HEK293 (cell line): ENCODE data around the gene KDM4C.

ENCODE experiments used
- CTCF ChIA-PET: fragments of 350-600 bp; formaldehyde crosslinking; extraction: SDS; loops from one replicate; lab custom pipeline; 2021; ENCODE audit warnings: antibody characterized with exemption; lab: Yijun Ruan, JAX
- POLR2A ChIA-PET: fragments of 300-600 bp; formaldehyde crosslinking; extraction: SDS; loops from one replicate; lab custom pipeline; 2020; ENCODE audit warnings: antibody characterized with exemption, inconsistent platforms; lab: Yijun Ruan, JAX
- H3K27ac ChIP-seq: fragments of 200-500 bp; sonication (Bioruptor generic); 2 replicates; pipeline ENCODE4 v1.5.1; 2014; ENCODE audit warnings: low read depth, low read length, control low read depth, inconsistent platforms; ENCODE audit errors: extremely low read depth
- H3K36me3 ChIP-seq, 2 experiments: fragments of 200-500 bp in 1 of 2; sonication (Bioruptor generic) in 1 of 2; 1 replicate in 1 of 2; 2 replicates in 1 of 2; pipeline ENCODE4 v1.5.1; 2014 to 2017; ENCODE audit warnings: inconsistent platforms in 2 of 2, low read length in 2 of 2; ENCODE audit not compliant: control insufficient read depth in 2 of 2, insufficient read depth in 1 of 2
- H3K4me1 ChIP-seq: fragments of 200-500 bp; sonication (Bioruptor generic); 2 replicates; pipeline ENCODE4 v1.5.1; 2014; ENCODE audit warnings: mild to moderate bottlenecking, low read length, inconsistent platforms; ENCODE audit not compliant: control insufficient read depth, insufficient read depth
- H3K4me3 ChIP-seq: 2 replicates; pipeline ENCODE4 v1.5.1; 2011; ENCODE audit warnings: low read depth, mild to moderate bottlenecking, control low read depth, low read length, moderate library complexity
- H3K9me3 ChIP-seq: fragments of 200-500 bp; sonication (Bioruptor generic); 2 replicates; pipeline ENCODE4 v1.5.1; 2014; ENCODE audit warnings: low read depth, low read length, inconsistent platforms; ENCODE audit not compliant: control insufficient read depth, insufficient read depth
- HOXC10 ChIP-seq: sonication (generic); formaldehyde crosslinking; IDR thresholded peaks from 2 replicates; pipeline ENCODE4 v1.8.1; 2023; ENCODE audit warnings: mild to moderate bottlenecking, missing genetic modification reagents
- IKZF3 ChIP-seq: fragments of 450-650 bp; IDR thresholded peaks from 2 replicates; pipeline ENCODE4 v1.5.0; 2018; ENCODE audit warnings: missing biosample characterization, mild to moderate bottlenecking, missing genetic modification characterization, moderate library complexity
- PATZ1 ChIP-seq: fragments of 450-650 bp; formaldehyde crosslinking; IDR thresholded peaks from 2 replicates; pipeline ENCODE4 v1.5.1; 2016; ENCODE audit warnings: missing biosample characterization, missing genetic modification characterization
- PBX3 ChIP-seq: sonication (generic); formaldehyde crosslinking; IDR thresholded peaks from 2 replicates; pipeline ENCODE4 v1.8.1; 2022; ENCODE audit warnings: mild to moderate bottlenecking, moderate library complexity, missing genetic modification reagents
- PRDM1 ChIP-seq: fragments of 450-650 bp; formaldehyde crosslinking; IDR thresholded peaks from 2 replicates; pipeline ENCODE4; 2016; ENCODE audit warnings: missing biosample characterization, missing genetic modification characterization
- RBAK ChIP-seq: fragments of 450-650 bp; formaldehyde crosslinking; IDR thresholded peaks from 2 replicates; pipeline ENCODE4 v1.5.1; 2016; ENCODE audit warnings: missing biosample characterization, missing genetic modification characterization
- SALL2 ChIP-seq: fragments of 450-650 bp; formaldehyde crosslinking; IDR thresholded peaks from 2 replicates; pipeline ENCODE4 v1.5.0; 2017; ENCODE audit warnings: missing biosample characterization, mild to moderate bottlenecking, missing genetic modification characterization, borderline replicate concordance
- SCRT1 ChIP-seq: fragments of 450-650 bp; formaldehyde crosslinking; IDR thresholded peaks from 2 replicates; pipeline ENCODE4 v1.5.1; 2016; ENCODE audit warnings: missing biosample characterization, missing genetic modification characterization, borderline replicate concordance
- SETDB1 ChIP-seq: IDR thresholded peaks from one replicate; pipeline ENCODE4 v1.6.1; 2017; ENCODE audit warnings: mild to moderate bottlenecking, low read length, moderate library complexity, mixed read lengths; ENCODE audit not compliant: insufficient read length
- ZNF112 ChIP-seq: fragments of 450-650 bp; formaldehyde crosslinking; IDR thresholded peaks from 2 replicates; pipeline ENCODE4 v1.5.0; 2017; ENCODE audit warnings: missing biosample characterization, missing genetic modification characterization
- ZNF121 ChIP-seq: fragments of 450-650 bp; formaldehyde crosslinking; IDR thresholded peaks from 2 replicates; pipeline ENCODE4 v1.5.1; 2016; ENCODE audit warnings: missing biosample characterization, missing genetic modification characterization
- ZNF140 ChIP-seq: fragments of 450-650 bp; formaldehyde crosslinking; IDR thresholded peaks from 2 replicates; pipeline ENCODE4 v1.5.1; 2016; ENCODE audit warnings: missing biosample characterization, missing genetic modification characterization
- ZNF174 ChIP-seq: fragments of 450-650 bp; formaldehyde crosslinking; IDR thresholded peaks from 2 replicates; pipeline ENCODE4 v1.5.0; 2017; ENCODE audit warnings: missing biosample characterization, mild to moderate bottlenecking, missing genetic modification characterization
- ZNF175 ChIP-seq: fragments of 450-650 bp; formaldehyde crosslinking; IDR thresholded peaks from 2 replicates; pipeline ENCODE4 v1.5.1; 2016; ENCODE audit warnings: missing biosample characterization, missing genetic modification characterization
- ZNF19 ChIP-seq: fragments of 450-650 bp; formaldehyde crosslinking; IDR thresholded peaks from 2 replicates; pipeline ENCODE4; 2016; ENCODE audit warnings: missing biosample characterization, missing genetic modification characterization, low read depth
- ZNF239 ChIP-seq: fragments of 450-650 bp; formaldehyde crosslinking; IDR thresholded peaks from 2 replicates; pipeline ENCODE4 v1.5.1; 2016; ENCODE audit warnings: missing biosample characterization, missing genetic modification characterization
- ZNF248 ChIP-seq: fragments of 450-650 bp; formaldehyde crosslinking; IDR thresholded peaks from 2 replicates; pipeline ENCODE4 v1.5.1; 2017; ENCODE audit warnings: missing biosample characterization, missing genetic modification characterization
- ZNF350 ChIP-seq: fragments of 450-650 bp; formaldehyde crosslinking; IDR thresholded peaks from 2 replicates; pipeline ENCODE4 v1.5.0; 2017; ENCODE audit warnings: missing biosample characterization, mild to moderate bottlenecking, missing genetic modification characterization
- ZNF433 ChIP-seq: fragments of 450-650 bp; formaldehyde crosslinking; IDR thresholded peaks from 2 replicates; pipeline ENCODE4 v1.5.1; 2016; ENCODE audit warnings: missing biosample characterization, missing genetic modification characterization, low read depth
- ZNF501 ChIP-seq: fragments of 450-650 bp; formaldehyde crosslinking; IDR thresholded peaks from 2 replicates; pipeline ENCODE4 v1.5.1; 2016; ENCODE audit warnings: missing biosample characterization, missing genetic modification characterization
- ZNF600 ChIP-seq: fragments of 450-650 bp; formaldehyde crosslinking; IDR thresholded peaks from 2 replicates; pipeline ENCODE4 v1.5.1; 2016; ENCODE audit warnings: missing biosample characterization, missing genetic modification characterization
- ZNF610 ChIP-seq: fragments of 450-650 bp; formaldehyde crosslinking; IDR thresholded peaks from 2 replicates; pipeline ENCODE4 v1.5.1; 2016; ENCODE audit warnings: missing biosample characterization, missing genetic modification characterization, borderline replicate concordance
- ZNF624 ChIP-seq: fragments of 450-650 bp; formaldehyde crosslinking; IDR thresholded peaks from 2 replicates; pipeline ENCODE4 v1.5.1; 2017; ENCODE audit warnings: missing biosample characterization, missing genetic modification characterization
- ZNF626 ChIP-seq: fragments of 450-650 bp; sonication (Bioruptor Pico); formaldehyde crosslinking; IDR thresholded peaks from 2 replicates; pipeline ENCODE4 v1.5.1; 2018; ENCODE audit warnings: missing biosample characterization, missing genetic modification characterization, inconsistent platforms
- ZNF768 ChIP-seq: fragments of 450-650 bp; formaldehyde crosslinking; IDR thresholded peaks from 2 replicates; pipeline ENCODE4 v1.5.1; 2018; ENCODE audit warnings: missing biosample characterization, mild to moderate bottlenecking, missing genetic modification characterization
- ZNF791 ChIP-seq: fragments of 450-650 bp; formaldehyde crosslinking; IDR thresholded peaks from 2 replicates; pipeline ENCODE4 v1.5.1; 2016; ENCODE audit warnings: missing biosample characterization, missing genetic modification characterization
- ZNF837 ChIP-seq: fragments of 450-650 bp; formaldehyde crosslinking; IDR thresholded peaks from 2 replicates; pipeline ENCODE4 v1.5.1; 2016; ENCODE audit warnings: missing biosample characterization, missing genetic modification characterization
- ZSCAN16 ChIP-seq: fragments of 450-650 bp; formaldehyde crosslinking; IDR thresholded peaks from 2 replicates; pipeline ENCODE4 v1.5.1; 2016; ENCODE audit warnings: missing biosample characterization, missing genetic modification characterization
- ZSCAN30 ChIP-seq: fragments of 450-650 bp; IDR thresholded peaks from 2 replicates; pipeline ENCODE4 v1.5.1; 2018; ENCODE audit warnings: missing biosample characterization, mild to moderate bottlenecking, missing genetic modification characterization, moderate library complexity

The KDM4C gene

GRCh38 chr9:6926436-6926835, 168.7 kb downstream of the KDM4C start:
- ChIA-PET CTCF (interaction anchor here (0.7 kb wide), 2 partner anchors 17 to 156 kb away, joined by 3 to 4 read pairs; no protein-coding TSS in a partner anchor), POLR2A (no interaction called here)
- no peak overlapping the region for H3K4me3 ChIP-seq
- no peak for TF ChIP-seq ZNF433 (tag by site-specific recombination)
- no peak for TF ChIP-seq ZSCAN16 (tag by site-specific recombination)
- no peak for TF ChIP-seq RBAK (tag by site-specific recombination)
- no peak for TF ChIP-seq ZNF140 (tag by site-specific recombination)
- no peak for TF ChIP-seq ZNF175 (tag by site-specific recombination)
- no peak for TF ChIP-seq ZNF768 (tag by site-specific recombination)
- H3K9me3 ChIP-seq = no peaks in the 10 kb centered on the region
- H3K27ac ChIP-seq = no peak overlapping the region
- H3K4me1 ChIP-seq = no peaks in the 10 kb centered on the region
- H3K36me3 ChIP-seq = no peaks in the 10 kb centered on the region

GRCh38 chr9:6927838-6928237, 170.1 kb downstream of the KDM4C start:
- no peaks in the 10 kb centered on the region for H3K9me3 ChIP-seq
- TF ChIP-seq PBX3 (CRISPR knock-in tag) = no peak
- no peak for TF ChIP-seq ZNF121 (tag by site-specific recombination)
- no peak for TF ChIP-seq ZNF837 (tag by site-specific recombination)
- no peak for TF ChIP-seq PRDM1 (tag by site-specific recombination)
- TF ChIP-seq ZNF112 (tag by site-specific recombination) = no peak
- TF ChIP-seq HOXC10 (CRISPR knock-in tag) = no peak
- TF ChIP-seq ZNF624 (tag by site-specific recombination) = no peak
- TF ChIP-seq, all 188 proteins: peak for 0
- ChIA-PET POLR2A (no interaction called here), CTCF (no interaction called here)
- Histone ChIP-seq H3K4me1 (no peaks in the 10 kb centered on the region), H3K4me3 (no peak overlapping the region), H3K27ac (no peak overlapping the region), H3K36me3 (no peaks in the 10 kb centered on the region)

GRCh38 chr9:6928863-6929262, 171.1 kb downstream of the KDM4C start:
- no peak for TF ChIP-seq ZNF248
- no peak for TF ChIP-seq ZNF174 (tag by site-specific recombination)
- no peak for TF ChIP-seq HOXC10 (CRISPR knock-in tag)
- no peak for TF ChIP-seq SCRT1 (tag by site-specific recombination)
- no peak for TF ChIP-seq ZNF600 (tag by site-specific recombination)
- TF ChIP-seq ZNF610 (tag by site-specific recombination) = no peak
- no peak for TF ChIP-seq ZNF626 (tag by site-specific recombination)
- TF ChIP-seq ZNF19 = no peak
- no peak for TF ChIP-seq ZNF791
- TF ChIP-seq ZNF239 (tag by site-specific recombination) = no peak
- TF ChIP-seq ZNF501 = no peak
- no peak for TF ChIP-seq SALL2 (tag by site-specific recombination)
- TF ChIP-seq PATZ1 (tag by site-specific recombination) = no peak
- TF ChIP-seq ZSCAN30 (tag by site-specific recombination) = no peak
- TF ChIP-seq IKZF3 (tag by site-specific recombination) = no peak
- no peak for TF ChIP-seq ZNF350 (tag by site-specific recombination)
- no peak for TF ChIP-seq RBAK (tag by site-specific recombination)
- no peak for TF ChIP-seq SETDB1
- H3K4me1 ChIP-seq = no peaks in the 10 kb centered on the region
- ChIA-PET POLR2A (interaction anchor here (0.6 kb wide), 1 partner anchor 21 kb away, joined by 5 read pairs; no protein-coding TSS in a partner anchor), CTCF (no interaction called here)
- H3K27ac ChIP-seq = no peak overlapping the region
- H3K36me3 ChIP-seq = no peaks in the 10 kb centered on the region; a peak in 1 of 3 replicates
- H3K4me3 ChIP-seq = no peak overlapping the region
- no peaks in the 10 kb centered on the region for H3K9me3 ChIP-seq
